NCI-H2029 (cell line): ENCODE results near the gene MKNK1.
A peak's percentile ranks its signal among the peaks of the same experiment; 100 is the strongest.

ENCODE experiments used
- DNase-seq: peaks from one replicate; lab custom pipeline; 2025; lab: John Stamatoyannopoulos, UW

Gene MKNK1

DNA sequence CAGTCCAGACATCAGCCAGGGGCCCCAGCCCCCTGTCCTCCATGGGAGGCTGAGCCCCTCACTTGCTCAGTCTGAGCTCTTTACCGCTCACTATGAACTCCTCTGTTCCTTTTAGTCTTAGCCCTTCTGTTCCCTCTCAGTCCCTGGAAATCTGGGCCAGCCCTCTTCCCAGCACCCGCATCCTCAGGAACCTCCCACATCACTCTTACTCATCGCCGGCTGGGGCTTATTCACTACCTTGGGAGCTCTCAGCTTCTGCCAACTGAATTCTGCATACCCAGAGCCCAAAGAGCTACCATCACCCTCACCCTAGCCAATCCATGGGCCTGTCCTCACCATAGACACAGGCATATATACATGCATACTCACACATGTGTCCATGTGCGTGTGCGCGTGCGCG is 64.1 kb downstream of the MKNK1 start:
- no peak for DNase-seq

- DNase-seq: no peak
These were observed 65.9 kb downstream of the MKNK1 start for GRCh38 chr1:46538147-46538546.

DNA sequence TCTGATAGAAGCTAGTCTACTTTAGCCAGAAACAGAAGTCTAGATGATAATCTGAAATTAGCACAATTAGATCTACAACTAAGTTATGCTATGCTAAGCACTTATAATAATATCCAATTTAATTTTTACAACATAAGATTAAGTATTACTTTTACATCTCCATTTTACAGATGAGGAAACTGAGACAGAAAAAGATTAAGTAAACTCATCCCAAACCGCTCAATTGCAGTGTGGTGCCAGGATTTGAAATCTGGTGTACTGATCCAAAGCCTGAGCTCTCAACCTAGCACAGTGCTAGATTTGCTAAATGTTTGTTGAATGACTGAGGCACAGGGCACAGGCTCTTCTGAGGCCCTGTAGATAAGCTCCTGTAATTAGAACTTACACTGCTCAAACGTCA is 66.4 kb downstream of the MKNK1 start:
- DNase-seq: no peak

- no peak for DNase-seq
These were observed 67.5 kb downstream of the MKNK1 start for GRCh38 chr1:46536527-46536926.

- peak; percentile 23 for DNase-seq
These were observed 69.0 kb downstream of the MKNK1 start for GRCh38 chr1:46535063-46535462.

DNA sequence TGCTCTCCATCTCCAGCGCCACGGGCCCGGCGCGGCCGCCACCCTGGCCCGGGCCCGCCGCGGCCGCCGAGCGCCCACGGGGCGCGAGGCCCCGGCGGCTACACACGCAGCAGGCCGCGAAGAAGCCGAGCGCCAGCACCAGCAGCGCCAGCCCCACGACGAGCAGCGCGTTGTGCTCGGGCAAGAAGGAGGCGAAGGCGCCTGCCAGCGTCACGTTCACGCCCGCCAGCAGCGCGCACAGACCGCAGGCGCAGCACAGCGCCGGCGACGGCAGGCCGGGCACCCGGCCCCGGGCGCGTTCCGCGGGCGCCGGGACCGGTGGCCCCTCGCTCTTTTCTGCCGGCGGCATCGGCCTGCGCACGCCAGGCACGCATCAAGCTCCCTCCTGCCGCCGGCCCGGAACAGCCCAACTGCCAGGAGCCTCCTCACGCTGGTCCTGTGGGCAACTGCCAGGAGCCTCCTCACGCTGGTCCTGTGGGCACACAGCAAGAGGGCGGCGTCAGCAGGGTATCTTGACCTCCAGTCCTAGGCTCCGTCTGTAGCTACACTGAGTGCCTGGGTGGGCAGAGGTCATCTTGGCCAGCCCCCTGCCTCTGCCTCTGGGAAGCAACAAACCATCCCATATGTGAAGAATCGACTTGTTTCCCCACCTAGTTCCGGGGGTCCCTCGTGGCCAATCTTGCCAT is 70.7 kb downstream of the MKNK1 start:
- DNase-seq: peak; percentile 40

GRCh38 chr1:46532498-46533178 is 71.4 kb downstream of the MKNK1 start:
- DNase-seq: peak; percentile 52

- DNase-seq: no peak
These were observed 72.0 kb downstream of the MKNK1 start for GRCh38 chr1:46532095-46532494.

GRCh38 chr1:46530791-46531409 is 73.2 kb downstream of the MKNK1 start:
- no peak for DNase-seq

DNA sequence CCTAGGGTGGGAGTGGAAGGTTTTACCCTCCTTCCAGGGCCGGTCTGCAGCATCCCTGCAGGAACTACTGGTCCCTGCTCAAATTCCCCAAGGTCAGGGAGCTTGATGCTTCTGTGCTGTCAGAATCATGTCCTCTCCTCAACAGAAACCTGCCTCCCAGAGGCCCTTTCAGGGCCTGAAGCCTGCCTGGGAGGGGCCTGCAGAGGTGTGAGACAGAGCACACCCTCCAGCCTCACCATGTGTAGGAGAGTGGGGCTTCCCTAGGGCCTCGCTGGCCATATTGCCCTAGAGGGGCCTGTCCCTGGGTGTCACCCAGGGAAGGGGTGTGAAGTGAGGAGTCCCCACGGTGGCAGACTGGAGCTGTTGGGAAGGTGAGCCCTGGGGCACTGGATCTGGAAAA is 73.8 kb downstream of the MKNK1 start:
- DNase-seq: no peak

DNA sequence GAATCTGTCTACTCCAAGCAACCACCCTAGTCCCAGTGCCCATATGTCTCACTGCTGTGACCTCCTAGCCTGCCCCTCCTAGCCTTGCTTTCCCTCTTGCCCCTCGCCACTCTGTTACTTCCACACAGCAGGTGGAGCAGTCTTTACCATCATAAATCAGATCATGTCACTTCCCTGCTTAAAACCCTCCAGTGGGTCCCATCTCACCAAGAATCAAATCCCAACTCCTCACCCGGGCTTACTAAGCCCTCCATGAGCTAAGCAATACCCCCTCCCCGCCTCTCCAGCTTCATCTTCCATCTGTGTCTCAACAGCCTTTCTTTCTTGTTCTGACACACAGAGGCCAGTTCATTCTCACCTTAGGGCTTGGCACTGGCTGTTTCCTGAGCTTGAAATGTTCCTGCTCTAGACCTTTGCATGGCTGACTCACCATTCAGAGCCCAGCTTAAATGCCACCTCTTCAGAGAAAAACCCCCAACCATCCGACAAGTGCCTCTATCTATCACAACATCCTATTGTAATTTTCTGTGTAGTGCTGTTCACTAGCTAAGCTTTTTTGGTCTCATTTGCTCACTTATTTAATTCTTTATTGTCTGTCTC is 74.9 kb downstream of the MKNK1 start:
- DNase-seq: no peak

DNA sequence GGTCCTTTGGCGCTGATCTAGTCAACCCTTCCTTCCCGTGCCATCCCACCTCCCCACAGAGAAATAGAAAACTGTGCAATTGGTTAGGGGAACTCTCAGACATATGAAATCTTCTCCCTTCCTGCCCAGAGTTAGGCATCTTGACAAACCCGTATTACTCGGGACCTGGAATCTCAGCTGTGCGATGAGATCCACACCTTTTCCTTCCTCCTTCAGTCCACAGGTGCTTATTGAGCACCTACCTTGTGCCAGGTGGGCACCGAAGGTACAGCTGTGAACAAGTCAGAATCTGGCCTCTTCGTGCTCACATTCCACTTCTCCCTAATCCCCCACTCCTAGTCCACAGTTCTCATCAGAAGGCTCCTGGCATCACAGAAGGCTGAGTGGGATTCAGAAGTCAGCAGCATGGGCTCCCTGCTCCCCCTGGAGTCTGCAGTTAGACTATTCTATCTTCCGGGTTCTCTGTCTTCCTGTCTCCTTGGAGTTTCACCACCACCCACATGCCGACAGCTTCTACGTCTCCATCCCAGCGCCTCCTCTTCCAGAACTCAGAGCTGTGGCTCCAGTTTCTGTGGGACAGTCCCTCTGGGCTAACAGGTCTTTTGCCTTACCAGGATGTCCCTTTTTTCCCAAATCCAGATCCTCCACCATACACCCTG is 75.6 kb downstream of the MKNK1 start:
- DNase-seq: no peak

DNA sequence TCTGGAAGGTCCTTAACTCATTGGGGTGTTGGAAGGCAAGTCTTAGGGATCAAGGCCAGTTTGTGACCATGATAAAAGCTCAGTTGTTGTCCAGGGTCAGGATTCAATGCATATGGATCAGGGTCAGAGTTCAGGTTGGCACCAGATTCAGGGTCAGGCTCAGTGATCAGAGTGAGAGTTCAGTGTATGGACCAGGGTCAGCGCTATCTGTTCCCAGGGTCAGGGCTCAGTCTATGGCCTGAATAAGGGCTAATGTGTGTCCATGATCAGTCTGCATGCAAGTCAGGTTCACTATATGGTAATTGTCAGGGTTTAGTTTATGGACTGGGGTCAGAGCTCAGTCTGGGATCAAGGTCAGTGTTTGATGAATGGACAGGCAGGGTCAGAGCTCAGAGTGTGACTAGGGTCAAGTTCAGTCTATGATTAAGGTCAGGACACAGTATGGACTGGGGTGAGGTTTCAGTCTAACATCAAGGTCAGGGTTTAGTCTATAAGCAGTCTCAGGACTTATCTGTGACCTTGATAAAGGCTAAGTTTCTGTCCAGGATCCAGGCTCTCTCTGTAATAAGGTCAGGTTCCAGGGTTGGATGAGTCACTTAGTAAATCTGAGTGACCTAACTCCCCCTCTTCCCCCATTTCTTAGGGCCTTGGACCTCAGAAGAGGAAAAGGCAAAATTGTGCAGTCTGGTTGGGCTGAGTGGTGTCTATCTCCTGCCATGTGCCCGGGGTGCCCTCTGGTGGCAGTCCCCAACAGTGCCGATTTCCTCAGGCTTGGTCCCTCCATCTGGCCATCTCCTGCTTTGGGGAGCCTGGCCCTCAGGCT is 76.4 kb downstream of the MKNK1 start:
- peak; percentile 78 for DNase-seq

GRCh38 chr1:46526691-46527291 is 77.3 kb downstream of the MKNK1 start:
- no peak for DNase-seq

DNA sequence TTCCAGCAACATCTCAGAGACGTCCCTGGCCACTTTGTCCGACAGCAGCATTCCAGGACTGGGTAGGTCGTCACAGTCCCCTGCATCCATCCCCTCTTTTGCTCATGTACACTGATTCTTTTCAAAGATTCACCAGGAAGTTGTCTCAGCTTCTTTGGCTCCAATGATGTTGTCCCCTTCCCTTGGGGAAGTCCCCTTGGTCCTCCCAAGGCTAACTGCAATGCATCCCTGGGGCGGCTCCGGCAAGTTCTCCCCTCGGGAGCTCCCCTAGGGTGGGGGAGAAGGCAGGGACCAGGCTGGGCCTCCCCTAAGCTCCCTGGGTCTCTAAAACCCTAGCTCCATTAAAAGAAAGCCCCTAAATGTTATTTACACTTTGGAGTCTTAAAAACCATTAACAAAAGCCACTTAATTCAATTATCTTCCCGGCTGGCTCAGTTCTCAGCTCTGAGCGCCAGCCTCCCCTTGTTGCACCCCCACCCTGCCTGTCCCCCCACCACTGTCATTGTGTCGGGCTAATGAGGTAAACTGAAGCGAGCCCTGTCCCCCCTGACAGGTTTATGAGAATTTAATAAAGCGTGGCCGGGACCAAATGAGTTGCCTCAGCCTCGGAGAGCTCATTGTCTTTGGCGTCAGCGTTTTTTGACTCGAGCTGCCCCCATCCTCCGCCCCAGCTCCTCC is 77.9 kb downstream of the MKNK1 start:
- no peak for DNase-seq

DNA sequence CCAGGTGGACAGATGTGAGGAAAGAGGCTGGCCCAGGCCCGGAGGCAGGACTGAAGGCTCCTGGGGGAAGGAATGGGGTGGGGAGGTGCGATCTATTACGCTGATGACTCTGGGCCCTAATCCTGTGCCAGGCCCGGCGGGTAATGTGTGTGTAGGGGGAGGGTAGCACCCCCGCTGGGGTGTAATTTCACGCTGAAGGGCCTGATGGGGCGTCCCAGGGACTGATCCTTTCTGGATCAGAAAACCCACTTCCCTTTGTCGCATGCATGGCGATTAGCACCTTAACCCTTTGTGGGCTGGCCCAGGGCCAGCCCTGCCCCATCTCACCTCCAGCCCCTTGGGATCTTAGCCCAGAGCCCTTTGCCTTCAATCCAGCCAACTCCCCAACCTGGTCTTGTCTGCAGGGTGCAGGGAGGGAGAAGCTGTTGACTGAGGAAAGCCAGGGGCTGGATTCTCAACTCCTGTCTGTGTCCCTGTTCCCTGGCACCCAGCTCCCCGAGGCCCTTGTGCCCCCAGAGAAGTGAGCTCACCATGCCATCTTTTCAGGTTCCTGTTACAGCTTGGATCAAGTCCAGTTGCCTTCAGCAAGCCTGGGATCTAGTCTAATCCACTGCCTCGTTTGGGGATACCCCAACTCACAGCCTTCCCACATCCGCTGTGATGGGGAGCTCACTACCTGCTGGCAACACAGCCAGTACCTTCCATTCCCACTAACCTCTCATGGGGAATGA is 78.7 kb downstream of the MKNK1 start:
- DNase-seq: no peak

DNA sequence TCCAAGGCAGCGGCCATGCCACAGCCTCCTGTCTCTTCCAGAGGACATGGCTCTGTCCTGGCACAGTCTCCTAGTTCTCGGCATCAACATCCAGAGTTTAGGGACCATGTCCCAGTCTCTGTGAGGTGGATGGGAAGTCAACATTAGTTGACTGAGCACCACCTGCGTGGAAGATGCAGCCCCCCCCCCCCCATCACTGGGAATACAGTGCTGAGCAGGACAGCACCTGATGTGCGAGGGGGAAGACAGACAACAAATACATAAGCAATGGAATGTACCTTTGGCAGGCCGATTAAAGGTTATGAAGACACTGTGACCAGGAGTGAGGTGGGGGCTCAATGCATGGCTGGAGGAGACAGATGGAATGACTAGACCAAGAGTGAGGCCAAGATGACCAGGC is 79.2 kb downstream of the MKNK1 start:
- no peak for DNase-seq

DNA sequence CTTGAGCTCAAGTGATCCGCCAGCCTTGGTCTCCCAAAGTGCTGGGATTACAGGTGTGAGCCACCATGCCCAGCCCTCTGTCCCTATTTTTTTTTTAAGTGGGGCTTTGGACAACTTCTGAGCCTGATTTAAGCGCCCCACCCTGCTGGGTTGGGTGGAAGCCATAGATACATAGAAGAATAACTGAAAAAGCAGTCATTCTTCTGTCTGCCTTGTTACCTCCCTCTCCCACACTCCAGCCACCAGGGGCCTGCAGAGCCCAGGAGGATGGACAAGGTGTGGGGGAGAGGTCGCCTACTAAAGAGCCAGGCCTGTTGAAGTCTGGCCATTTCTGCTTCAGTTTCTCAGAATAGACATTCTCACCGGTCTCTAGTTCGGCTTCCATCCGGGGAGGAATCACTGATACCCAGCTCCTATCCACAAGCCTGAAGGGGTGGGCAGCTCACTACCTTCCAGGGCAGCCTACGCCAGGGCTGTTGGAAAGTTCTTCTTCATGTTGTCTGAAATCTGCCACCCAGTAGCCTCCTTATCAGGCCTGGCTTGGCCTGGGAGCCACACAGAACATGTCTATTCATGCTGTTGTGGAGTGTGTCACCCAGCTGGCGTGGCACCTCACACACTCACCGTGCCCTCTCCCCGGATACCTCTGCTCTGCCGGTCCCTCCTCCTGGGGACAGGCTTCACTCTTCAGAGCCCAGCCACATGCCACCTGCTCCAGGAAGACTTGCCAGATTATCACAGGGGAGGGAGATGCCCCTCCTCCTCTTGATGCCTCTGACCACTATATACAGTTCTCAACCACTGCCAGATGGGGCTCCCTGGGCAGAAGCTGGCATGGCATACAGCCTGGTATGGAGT is 80.3 kb downstream of the MKNK1 start:
- peak; percentile 83 for DNase-seq

- DNase-seq: no peak
These were observed 81.1 kb downstream of the MKNK1 start for GRCh38 chr1:46522969-46523320.
